ENCODE data around the gene NARF.

The NARF gene

GRCh38 chr17:82491533-82491932 is 33.0 kb downstream of the NARF start:
- Histone ChIP-seq H3K27me3 (replicated peaks; ENCODE audit: control insufficient read depth, insufficient read depth, low read length) (no peaks in the 10 kb centered on the region), H3K36me3 (ENCODE audit: control insufficient read depth, insufficient read depth, low read length) (peaks cover 2% of the 10 kb centered on the region), H3K4me3 (replicated peaks; ENCODE audit: low read depth, low read length) (no peak overlapping the region)
- TF ChIP-seq, protein P1, sequence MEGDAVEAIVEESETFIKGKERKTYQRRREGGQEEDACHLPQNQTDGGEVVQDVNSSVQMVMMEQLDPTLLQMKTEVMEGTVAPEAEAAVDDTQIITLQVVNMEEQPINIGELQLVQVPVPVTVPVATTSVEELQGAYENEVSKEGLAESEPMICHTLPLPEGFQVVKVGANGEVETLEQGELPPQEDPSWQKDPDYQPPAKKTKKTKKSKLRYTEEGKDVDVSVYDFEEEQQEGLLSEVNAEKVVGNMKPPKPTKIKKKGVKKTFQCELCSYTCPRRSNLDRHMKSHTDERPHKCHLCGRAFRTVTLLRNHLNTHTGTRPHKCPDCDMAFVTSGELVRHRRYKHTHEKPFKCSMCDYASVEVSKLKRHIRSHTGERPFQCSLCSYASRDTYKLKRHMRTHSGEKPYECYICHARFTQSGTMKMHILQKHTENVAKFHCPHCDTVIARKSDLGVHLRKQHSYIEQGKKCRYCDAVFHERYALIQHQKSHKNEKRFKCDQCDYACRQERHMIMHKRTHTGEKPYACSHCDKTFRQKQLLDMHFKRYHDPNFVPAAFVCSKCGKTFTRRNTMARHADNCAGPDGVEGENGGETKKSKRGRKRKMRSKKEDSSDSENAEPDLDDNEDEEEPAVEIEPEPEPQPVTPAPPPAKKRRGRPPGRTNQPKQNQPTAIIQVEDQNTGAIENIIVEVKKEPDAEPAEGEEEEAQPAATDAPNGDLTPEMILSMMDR (IDR thresholded peaks at IDR 0.05; ENCODE audit: insufficient read depth, low read length, poor library complexity, severe bottlenecking), result no peak
- DNase-seq (ENCODE audit: extremely low read depth, insufficient read length), result no peak

- TF ChIP-seq, protein P1 (IDR thresholded peaks at IDR 0.05; ENCODE audit: insufficient read depth, low read length, poor library complexity, severe bottlenecking), result no peak
Measured at GRCh38 chr17:82492643-82493225, 34.2 kb downstream of the NARF start.

GRCh38 chr17:82493226-82493781 is 34.8 kb downstream of the NARF start:
- Histone ChIP-seq H3K36me3 (ENCODE audit: control insufficient read depth, insufficient read depth, low read length) (no peaks in the 10 kb centered on the region; the same call in 1 of the 2 replicates), H3K27me3 (replicated peaks; ENCODE audit: control insufficient read depth, insufficient read depth, low read length) (no peaks in the 10 kb centered on the region), H3K4me3 (replicated peaks; ENCODE audit: low read depth, low read length) (no peak overlapping the region)
- DNase-seq (ENCODE audit: extremely low read depth, insufficient read length), result no peak
- TF ChIP-seq, protein P1 (IDR thresholded peaks at IDR 0.05; ENCODE audit: insufficient read depth, low read length, poor library complexity, severe bottlenecking), result no peak

More at GRCh38 chr17:82492643-82493225, 34.2 kb downstream of the NARF start:
- no peaks in the 10 kb centered on the region; the same call in 1 of the 2 replicates for H3K36me3 ChIP-seq (ENCODE audit: control insufficient read depth, insufficient read depth, low read length)
- no peaks in the 10 kb centered on the region for H3K27me3 ChIP-seq (replicated peaks; ENCODE audit: control insufficient read depth, insufficient read depth, low read length)
- H3K4me3 ChIP-seq (replicated peaks; ENCODE audit: low read depth, low read length), result no peak overlapping the region
- DNase-seq (ENCODE audit: extremely low read depth, insufficient read length), result no peak

GRCh38 chr17:82494236-82495055 is 35.9 kb downstream of the NARF start:
- Histone ChIP-seq H3K36me3 (ENCODE audit: control insufficient read depth, insufficient read depth, low read length) (no peaks in the 10 kb centered on the region), H3K4me3 (replicated peaks; ENCODE audit: low read depth, low read length) (no peak overlapping the region), H3K27me3 (replicated peaks; ENCODE audit: control insufficient read depth, insufficient read depth, low read length) (no peaks in the 10 kb centered on the region)
- TF ChIP-seq, protein P1 (IDR thresholded peaks at IDR 0.05; ENCODE audit: insufficient read depth, low read length, poor library complexity, severe bottlenecking), result peak; percentile 99
- peak; percentile 90 for DNase-seq (ENCODE audit: extremely low read depth, insufficient read length)

- TF ChIP-seq, protein P1 (IDR thresholded peaks at IDR 0.05; ENCODE audit: insufficient read depth, low read length, poor library complexity, severe bottlenecking), result no peak
- Histone ChIP-seq H3K27me3 (replicated peaks; ENCODE audit: control insufficient read depth, insufficient read depth, low read length) (no peaks in the 10 kb centered on the region), H3K4me3 (replicated peaks; ENCODE audit: low read depth, low read length) (no peak overlapping the region), H3K36me3 (ENCODE audit: control insufficient read depth, insufficient read depth, low read length) (no peaks in the 10 kb centered on the region)
- peak; percentile 43 for DNase-seq (ENCODE audit: extremely low read depth, insufficient read length)
Measured at GRCh38 chr17:82495844-82496528, 37.4 kb downstream of the NARF start.

All from GM06990 (cell line).